Right forelimb (tissue), 1 donor: ENCODE measurements around the gene SULT1E1.
"Not testable (repeated sequence)": the region's sequence is repeated elsewhere in the genome, so short reads cannot be mapped to it uniquely, and the experiment has no call there.

Experiments
- DNase-seq: peaks from one replicate; pipeline ENCODE4 v3.0.0-alpha.2; 2018

The SULT1E1 gene

DNA sequence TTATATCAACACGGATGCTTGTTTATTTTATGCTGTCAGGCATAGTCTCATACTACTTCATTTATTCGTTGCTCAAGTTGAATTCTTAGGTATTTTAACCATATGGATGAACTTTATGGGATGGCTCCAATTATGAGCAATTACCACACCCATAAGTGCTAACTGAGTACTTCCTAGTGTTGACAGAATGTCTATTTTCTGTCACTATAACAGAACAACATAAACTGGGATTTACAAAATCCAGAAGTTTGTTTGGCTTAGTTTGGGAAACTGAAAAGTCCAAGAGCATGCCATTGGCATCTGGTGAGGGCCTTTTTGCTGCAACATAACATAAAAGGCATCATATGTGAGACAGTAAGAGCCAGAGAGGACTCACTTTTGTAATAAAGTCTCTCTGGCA lies 21.0 kb downstream of the SULT1E1 start:
- no peak for DNase-seq

DNA sequence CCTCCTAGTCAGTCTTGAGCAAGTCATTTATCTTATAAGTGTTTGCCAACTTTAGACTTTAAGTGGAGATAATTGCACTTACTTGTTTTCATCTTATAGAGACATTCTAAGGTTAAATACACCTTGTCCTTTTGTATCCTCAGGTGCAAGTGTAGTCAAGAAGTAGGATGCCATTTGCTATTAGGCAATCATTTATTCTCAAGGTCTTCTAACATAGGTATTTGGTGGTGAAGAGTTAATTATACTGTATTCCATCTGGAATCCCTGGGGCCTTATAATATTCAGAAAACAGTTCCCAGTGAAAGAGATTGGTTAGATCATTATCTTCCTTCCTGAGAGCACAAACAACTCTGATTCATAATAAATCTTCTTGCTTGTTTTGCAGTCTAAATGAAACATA lies 23.7 kb downstream of the SULT1E1 start:
- no peak for DNase-seq

DNA sequence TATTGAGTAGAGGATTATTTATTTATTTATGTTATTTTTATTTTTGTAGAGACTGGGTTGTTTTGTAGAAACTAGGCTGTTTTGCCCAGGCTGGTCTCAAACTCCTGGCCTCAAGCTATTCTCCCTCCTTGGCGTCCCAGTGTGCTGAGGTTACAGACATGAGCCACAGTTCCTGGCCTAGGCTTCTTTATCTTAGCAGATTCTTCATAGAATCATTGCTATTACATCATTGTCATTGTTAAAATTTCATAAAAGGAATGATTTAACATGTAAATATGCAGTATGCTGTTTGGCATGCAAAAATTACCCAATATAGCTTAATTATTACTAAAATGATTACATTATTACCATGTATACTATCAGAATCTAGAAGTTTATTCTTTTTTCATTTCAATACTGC lies 24.2 kb downstream of the SULT1E1 start:
- no peak for DNase-seq

GRCh38 chr4:69833251-69833650 lies 26.7 kb downstream of the SULT1E1 start:
- no peak for DNase-seq

DNA sequence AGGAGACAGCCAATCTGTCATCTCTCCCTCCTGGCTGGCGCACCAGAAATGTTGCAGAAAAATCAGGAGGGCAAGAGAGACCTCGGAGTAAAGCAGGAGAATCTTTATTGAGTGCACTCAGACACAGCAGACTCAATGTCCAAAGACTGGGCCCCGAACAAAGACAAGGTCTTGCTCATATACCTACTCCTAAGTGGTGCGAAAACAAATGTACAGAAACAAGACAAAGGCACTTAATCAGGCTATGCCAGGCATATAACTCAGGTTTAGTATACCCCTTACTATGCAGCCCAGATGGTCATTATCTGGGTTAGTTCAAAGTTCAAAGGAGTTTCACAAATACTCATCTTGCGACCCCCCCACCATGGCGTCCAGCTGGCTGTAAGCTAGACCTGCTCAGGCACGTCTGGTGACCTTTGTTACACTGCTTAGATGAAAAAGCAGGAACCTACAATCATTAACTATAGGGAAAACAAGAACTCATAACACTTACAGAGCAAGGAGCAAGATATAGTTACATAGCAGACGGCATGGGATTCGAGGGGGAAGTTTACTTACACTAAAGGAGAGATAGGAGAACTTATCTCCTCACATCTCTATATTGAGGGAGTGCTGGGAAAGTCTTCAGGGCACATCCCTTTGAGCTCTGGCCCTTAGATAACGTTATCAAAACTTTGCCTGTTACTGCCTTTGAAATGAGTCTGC lies 27.5 kb downstream of the SULT1E1 start:
- DNase-seq = no peak

- DNase-seq = no peak
These were observed 28.2 kb downstream of the SULT1E1 start for GRCh38 chr4:69831646-69832325.

- no peak for DNase-seq
These were observed 28.7 kb downstream of the SULT1E1 start for GRCh38 chr4:69831270-69831627.

DNA sequence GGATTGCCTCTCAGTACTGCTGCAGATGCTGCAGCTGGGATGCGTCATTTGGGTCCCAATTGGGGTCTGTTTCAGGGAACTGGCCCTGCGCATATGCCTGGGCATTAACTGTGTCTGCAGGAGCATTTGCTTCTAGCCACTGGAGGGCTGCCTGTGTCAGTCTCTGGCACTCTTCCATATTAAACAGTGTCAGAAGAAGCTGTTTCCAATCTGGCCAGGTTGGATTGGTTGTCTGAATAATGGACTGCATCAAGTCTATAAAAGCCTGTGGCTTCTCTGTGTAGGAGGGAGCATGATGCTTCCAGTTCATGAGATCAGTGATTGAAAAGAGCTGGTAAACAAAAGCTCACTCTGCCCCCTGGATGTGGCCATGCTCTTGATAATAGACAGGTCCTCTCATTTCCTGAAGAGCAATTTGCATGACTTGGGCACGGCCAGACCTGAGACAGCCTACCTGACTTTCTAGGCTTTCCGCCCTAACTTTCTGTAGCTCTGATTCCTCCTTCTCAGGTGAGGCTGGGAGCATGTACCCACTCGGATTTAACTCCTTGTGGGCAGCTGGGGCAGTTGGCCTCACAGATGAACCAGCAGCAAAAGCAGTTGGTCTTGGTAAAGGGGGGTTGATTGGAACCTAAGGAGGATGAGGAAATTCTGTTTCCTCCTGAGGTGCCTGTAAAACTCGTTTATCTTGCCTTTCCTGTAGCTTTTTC lies 29.2 kb downstream of the SULT1E1 start:
- no peak for DNase-seq

DNA sequence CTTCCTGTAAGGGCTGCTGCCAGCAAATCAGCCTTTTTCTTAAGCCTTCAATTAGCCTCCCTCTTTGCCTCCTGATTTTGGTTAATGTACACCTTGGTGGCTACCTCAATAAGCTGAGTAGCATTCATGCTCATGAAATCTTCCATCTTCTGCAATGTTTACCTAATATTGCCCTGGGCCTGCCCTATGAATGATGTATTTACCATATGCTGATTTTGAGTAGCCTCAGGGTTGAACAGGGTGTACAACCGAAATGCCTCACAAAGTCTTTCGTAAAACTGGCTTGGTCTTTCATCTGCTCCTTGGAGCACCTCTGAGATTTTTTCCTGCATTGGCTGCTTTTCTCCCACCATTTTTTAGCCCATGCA lies 29.8 kb downstream of the SULT1E1 start:
- DNase-seq = no peak

DNA sequence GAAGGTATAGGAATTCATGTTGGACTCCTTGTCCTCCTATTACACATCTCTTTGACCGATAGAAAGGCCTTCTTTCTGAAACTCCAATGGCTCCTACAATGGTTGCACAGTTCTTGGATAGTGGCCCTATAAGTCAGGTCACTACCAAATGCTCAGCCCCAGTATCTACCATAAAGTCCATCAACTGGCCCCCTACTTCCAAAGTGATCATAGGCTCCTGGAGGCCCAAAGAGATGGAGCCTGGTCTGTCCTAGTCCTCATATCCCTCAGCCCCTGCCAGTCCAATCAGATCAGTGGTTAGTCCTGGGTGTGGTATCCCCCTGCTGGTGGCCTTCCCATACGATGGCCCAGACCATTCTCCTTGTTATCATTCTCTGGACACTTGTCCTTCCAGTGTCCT lies 30.3 kb downstream of the SULT1E1 start:
- no peak for DNase-seq

DNA sequence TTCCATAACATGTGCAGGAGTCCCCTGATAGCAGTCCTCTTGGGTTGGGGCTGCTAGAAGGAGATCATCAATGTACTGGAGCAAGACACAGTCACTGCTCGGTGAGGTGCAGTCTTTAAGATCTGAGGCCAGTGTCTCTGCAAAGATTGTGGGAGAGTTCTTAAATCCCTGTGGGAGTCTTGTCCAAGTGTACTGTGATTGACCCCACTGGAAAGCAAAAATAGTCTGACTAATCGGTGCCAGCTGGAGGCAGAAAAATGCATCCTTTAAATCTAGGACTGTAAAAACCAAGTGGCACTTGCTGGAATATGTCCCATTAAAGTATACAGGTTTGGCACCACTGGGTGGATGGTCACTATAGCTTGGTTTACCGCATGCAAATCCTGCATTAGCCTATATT lies 31.1 kb downstream of the SULT1E1 start:
- no peak for DNase-seq

DNA sequence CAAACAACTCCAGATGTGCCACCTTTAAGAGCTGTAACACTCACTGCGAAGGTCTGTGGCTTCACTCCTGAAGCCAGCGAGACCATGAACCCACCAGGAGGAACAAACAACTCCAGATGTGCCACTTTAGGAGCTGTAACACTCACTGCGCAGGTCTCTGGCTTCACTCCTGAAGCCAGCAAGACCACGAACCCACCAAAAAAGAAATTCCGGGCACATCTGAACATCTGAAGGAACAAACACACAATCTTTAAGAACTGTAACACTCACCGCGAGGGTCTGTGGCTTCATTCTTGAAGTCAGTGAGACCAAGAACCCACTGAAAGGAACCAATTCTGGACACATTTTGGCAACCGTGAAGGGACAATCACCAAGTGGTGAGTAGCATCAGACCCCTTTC lies 34.9 kb downstream of the SULT1E1 start:
- not testable (repeated sequence) for DNase-seq

GRCh38 chr4:69823481-69824186 lies 36.3 kb downstream of the SULT1E1 start:
- DNase-seq = no peak

GRCh38 chr4:69823048-69823447 lies 36.9 kb downstream of the SULT1E1 start:
- DNase-seq = no peak

DNA sequence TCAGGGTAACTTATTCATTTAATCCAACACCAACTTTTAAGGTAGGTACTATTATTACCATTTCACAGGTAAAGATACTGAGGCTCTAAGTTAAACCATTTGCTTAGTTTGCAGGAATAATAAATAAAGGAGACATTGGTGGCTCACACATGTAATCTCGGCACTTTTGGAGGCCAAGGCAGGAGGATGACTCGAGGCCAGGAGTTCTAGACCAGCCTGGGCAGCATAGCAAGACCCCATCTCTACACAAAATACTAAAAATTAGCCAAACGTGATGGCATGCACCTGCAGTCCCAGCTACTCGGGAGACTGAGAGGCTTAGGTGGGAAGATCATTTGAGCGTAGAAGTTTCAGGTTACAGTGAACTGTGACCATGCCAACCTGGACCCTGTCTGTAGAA lies 37.7 kb downstream of the SULT1E1 start:
- no peak for DNase-seq

- no peak for DNase-seq
These were observed 41.8 kb downstream of the SULT1E1 start for GRCh38 chr4:69818060-69818639.

- DNase-seq = no peak
These were observed 43.7 kb downstream of the SULT1E1 start for GRCh38 chr4:69816236-69816635.

GRCh38 chr4:69813628-69814027 lies 46.3 kb downstream of the SULT1E1 start:
- no peak for DNase-seq

DNA sequence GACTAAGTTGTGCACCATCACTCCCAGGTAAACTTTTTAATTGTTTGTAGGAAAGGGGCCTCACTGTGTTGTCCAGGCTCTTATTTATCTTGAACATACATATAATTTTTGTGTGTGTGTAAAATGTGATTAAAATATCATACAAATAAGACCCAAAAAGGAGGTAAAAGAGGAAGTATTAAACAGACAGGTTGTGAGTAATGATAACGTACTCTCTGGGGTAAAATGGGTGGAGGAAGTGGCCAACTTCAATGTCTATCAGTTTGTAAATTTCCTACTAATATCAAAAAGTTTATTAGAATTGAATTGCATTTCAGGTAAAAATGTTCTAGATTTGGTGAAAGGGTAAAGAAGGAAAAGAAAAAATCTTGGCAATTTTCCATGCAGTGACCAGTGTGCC lies 48.8 kb downstream of the SULT1E1 start:
- DNase-seq = no peak

DNA sequence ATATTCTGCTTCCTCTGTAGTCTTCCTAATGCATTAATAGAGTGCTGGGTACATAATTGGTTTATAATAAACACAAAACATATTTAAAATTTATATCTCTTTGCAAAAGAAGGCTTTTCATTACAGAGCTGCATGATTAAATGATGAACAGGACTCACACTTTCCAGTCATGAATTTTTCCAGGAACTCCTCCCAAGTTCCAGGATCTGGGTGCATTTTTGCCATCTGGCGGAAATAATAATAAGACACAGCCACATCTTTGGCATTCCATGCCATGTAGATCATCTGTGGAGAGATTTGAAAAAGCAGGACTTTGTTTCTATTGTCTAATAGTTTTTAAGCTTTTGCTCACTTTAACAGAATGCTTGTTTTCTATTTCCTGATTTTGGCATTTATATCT lies 59.3 kb downstream of the SULT1E1 start:
- no peak for DNase-seq

- no peak for DNase-seq
These were observed 60.6 kb downstream of the SULT1E1 start for GRCh38 chr4:69799337-69799736.

DNA sequence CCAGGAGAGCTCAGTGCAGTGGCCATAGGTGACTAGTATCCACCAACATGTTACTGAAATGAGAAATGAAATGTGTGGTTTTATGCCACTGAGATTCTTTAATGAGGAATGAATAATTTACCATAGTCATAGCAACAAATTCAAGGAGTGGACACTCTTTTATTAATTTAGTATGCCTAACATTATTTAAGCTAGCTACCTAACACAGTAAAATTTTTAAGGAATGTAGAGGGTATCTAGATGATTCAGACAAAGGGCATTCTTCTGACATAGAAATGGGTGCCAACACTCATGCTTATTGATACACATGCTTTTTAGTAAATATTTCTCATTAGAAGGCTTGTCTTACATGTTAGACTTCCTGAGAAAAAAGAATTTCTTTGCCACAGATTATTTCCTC lies 66.2 kb downstream of the SULT1E1 start:
- no peak for DNase-seq
